GM21825 (cell line): ENCODE results near the gene OAT.
"Not testable (repeated sequence)": the region's sequence is repeated elsewhere in the genome, so short reads cannot be mapped to it uniquely, and the experiment has no call there.

Experiments
- ATAC-seq: cut with Tn5 transposase; IDR thresholded peaks from one replicate; pipeline ENCODE4 v1.9.1; 2021; ENCODE audit warnings: mild to moderate bottlenecking, moderate library complexity; ENCODE audit not compliant: unreplicated experiment

OAT gene

DNA sequence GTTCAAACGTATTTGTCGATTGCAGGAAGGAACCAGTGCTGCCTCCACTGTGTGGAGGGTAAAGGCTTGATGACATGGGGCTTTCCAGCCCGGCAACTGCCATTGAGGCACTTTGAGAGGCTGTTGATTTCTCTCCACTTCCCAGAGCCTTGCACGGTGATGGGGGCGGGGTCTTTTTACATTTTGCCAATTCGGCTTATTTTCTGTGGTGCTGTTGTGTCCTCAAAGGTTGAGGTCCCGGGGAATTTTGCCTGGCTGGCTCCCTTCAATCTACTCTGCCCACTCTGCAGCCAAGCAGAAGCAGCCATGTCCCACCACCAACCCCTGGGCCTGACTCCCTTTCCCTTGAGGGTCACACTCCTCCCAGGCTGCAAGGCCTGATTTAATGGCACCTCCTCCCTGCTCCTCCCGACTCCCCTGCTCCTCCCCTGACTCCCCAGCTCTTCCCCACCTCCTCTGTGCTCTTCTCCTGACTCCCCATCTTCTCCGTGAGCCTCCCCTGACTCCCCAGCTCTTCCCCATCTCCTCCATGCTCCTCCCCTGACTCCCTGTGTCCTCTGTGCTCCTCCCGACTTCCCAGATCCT lies 39.0 kb downstream of the OAT start:
- no peak for ATAC-seq

- ATAC-seq: no peak
Observed at GRCh38 chr10:124378881-124379471, 39.7 kb downstream of the OAT start.

DNA sequence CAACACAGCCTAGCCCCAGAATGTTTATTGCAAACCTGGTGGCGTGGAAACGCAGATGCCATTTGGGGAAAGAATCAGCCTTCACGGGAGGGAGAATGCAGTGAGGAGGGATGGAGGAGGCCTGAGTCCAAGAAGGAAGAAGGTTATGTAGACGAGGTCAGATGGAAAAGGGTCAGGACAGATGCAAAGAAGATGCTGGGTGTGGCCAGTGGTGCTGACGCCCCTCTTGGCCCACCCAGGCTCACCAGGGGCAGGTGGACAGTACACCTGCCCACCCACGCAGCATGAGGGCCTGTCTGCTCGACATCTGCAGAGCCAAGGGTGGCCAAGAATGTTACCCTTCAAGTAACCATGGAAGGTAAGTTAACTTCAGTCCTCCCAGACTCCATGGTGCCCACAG lies 40.5 kb downstream of the OAT start:
- no peak for ATAC-seq

- ATAC-seq: no peak
Observed at GRCh38 chr10:124377101-124377500, 41.6 kb downstream of the OAT start.

- no peak for ATAC-seq
Observed at GRCh38 chr10:124376411-124376810, 42.3 kb downstream of the OAT start.

DNA sequence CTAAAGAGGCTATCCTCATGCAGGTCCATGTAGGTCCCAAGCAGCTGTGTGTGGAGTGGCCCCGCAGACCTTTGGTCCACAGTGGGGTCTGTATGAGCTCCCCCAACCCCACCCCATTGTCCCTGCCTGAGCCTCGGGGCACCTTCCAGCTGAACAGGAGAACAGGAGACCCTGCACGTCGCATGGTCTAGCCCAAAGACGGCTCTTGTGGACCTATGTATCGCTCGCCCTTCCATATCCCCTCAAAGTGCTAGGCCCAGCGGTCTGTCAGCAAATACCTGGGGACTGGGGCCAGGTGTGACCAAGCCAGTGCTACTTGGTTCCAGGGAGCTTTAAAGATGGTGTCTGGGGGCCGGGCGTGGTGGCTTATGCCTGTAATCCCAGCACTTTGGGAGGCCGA lies 43.0 kb downstream of the OAT start:
- no peak for ATAC-seq

GRCh38 chr10:124375353-124375614 lies 43.4 kb downstream of the OAT start:
- no peak for ATAC-seq

- no peak for ATAC-seq
Observed at GRCh38 chr10:124374535-124375352, 44.0 kb downstream of the OAT start.

DNA sequence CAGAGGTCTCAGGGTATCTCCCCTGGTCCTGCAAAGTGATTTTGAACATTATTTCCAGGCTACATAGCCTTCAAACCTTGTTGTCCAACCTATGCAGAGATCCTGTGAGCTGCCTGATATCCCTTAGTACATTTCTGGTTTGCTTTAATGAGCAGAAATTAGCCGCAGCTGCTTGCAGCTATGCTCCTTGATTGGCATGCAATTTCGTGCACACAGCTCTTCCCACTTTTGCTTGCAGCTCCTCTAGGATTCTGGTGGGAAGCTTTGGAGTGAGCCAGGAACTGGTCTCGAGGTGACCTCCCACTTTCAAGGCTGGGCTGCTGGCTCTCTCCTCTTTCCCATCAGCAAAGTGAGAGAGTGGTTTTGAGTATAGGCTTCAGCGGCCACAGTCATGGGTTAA lies 45.8 kb downstream of the OAT start:
- ATAC-seq: no peak

- no peak for ATAC-seq
Observed at GRCh38 chr10:124370426-124370825, 48.3 kb downstream of the OAT start.

- no peak for ATAC-seq
Observed at GRCh38 chr10:124369986-124370385, 48.7 kb downstream of the OAT start.

- ATAC-seq: not testable (repeated sequence)
Observed at GRCh38 chr10:124369533-124369932, 49.2 kb downstream of the OAT start.

- no peak for ATAC-seq
Observed at GRCh38 chr10:124369066-124369465, 49.7 kb downstream of the OAT start.

- ATAC-seq: no peak
Observed at GRCh38 chr10:124367936-124368335, 50.8 kb downstream of the OAT start.

DNA sequence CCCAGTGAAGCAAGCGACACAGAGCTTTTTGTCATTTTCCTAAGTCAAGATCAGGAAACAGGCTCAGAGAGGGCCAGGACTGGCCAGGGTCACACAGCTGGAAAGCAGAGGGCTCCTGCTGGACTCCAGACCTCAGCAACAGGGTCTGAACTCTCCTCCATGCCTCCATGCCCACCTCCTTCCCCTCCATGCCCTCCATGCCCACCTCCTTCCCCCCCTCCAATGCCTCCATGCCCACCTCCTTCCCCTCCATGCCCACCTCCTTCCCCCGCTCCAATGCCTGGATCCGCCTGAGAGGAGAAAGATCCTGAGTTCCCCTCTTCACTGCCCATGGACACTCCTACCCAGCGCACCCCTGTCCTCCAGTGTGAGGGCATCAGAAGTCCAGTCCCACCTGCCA lies 51.3 kb downstream of the OAT start:
- ATAC-seq: no peak

DNA sequence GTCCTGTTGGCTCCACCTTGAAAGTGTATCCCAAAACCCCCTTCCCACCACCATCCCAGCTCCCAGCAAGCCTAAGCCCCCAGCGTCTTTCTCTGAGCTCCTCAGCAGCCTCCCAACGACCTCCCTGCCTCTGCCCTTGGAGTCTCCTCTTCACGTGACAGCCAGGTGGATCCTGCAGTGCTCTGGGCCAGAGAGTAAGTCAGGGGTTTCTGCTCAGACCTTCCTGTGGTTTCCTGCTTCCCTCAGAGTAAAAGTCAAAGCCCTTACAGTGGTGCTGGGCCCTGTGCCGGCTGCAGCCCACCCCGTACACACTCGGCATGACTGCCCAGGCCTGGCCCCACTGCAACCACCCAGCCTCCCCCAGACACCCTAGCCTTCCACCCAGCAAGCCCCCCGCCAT lies 51.9 kb downstream of the OAT start:
- no peak for ATAC-seq

- no peak for ATAC-seq
Observed at GRCh38 chr10:124366343-124366742, 52.4 kb downstream of the OAT start.

- no peak for ATAC-seq
Observed at GRCh38 chr10:124364674-124365073, 54.0 kb downstream of the OAT start.

DNA sequence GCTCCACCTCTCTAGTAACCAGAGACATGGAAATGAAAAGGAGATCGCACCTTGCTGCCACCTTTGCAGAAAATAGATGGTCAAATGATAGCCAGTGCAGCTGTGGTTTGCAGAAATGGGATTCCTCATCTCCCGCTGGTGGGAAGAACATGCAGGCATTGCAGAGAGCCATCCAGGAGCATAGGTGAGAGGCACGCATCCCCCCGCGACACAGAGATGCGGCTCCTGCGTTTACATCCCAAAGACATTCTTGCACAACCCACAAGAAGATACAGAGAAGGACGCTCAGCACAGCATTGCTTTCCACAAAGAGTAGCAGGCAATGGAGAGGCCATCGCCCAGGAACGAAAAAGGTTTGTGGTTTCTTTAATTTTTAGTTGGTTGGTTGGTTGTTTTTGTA lies 56.2 kb downstream of the OAT start:
- ATAC-seq: no peak

DNA sequence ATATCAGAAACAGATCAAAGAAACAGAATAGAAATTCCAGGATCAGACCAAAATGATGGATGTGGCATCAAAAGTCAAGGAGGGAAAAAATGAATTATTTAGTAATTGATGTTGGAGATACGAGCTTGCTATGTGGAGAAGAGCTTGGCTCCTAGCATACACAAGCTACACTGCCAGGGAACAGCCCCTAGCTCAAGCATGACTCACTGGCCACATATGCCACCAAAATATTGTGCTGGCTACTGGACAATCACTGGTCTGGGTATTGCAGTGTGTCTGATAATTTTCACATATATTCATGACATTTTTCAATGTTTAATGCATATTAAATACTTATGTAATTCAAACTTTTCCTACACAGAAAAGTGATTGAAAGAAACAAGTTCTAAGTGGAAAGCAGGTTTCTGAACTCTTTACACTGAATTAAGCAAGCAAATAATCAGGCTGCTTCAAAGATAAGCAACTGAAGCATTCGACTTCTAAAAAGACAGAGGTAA lies 59.3 kb downstream of the OAT start:
- ATAC-seq: no peak

GRCh38 chr10:124357561-124357885 lies 61.2 kb downstream of the OAT start:
- no peak for ATAC-seq

GRCh38 chr10:124356701-124357560 lies 61.8 kb downstream of the OAT start:
- no peak for ATAC-seq
